Measurements from ENCODE around the gene DNAJB8.

Gene DNAJB8

DNA sequence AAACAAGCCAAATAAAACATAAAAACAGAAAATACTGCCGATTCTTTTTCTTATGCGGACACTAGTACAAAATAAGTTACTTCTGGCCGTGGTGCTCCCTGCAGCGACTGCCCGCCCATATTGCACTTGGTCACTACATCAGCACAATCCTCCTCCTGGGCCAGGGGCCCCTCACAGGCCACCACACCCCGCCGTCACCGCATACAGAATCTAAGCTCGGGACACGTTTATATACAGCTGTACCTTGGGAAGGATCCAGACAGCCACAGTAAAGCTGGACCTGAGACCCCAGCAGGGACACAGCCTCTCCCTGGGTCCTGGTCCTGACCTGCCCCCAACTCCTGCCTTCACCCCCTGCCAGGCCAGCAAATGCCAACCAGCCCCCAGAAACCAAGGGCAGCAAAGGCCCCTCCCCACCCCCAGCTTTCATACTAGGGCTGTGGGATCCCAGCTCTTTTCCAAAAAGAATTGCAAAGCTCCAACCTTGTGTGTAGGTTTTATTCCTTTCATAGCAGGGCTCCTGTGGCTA lies 12.9 kb upstream of the DNAJB8 start:
- H3K27me3 ChIP-seq (ENCODE audit: insufficient read depth, low read length, poor library complexity), result peaks cover 39% of the 10 kb centered on the region

DNA sequence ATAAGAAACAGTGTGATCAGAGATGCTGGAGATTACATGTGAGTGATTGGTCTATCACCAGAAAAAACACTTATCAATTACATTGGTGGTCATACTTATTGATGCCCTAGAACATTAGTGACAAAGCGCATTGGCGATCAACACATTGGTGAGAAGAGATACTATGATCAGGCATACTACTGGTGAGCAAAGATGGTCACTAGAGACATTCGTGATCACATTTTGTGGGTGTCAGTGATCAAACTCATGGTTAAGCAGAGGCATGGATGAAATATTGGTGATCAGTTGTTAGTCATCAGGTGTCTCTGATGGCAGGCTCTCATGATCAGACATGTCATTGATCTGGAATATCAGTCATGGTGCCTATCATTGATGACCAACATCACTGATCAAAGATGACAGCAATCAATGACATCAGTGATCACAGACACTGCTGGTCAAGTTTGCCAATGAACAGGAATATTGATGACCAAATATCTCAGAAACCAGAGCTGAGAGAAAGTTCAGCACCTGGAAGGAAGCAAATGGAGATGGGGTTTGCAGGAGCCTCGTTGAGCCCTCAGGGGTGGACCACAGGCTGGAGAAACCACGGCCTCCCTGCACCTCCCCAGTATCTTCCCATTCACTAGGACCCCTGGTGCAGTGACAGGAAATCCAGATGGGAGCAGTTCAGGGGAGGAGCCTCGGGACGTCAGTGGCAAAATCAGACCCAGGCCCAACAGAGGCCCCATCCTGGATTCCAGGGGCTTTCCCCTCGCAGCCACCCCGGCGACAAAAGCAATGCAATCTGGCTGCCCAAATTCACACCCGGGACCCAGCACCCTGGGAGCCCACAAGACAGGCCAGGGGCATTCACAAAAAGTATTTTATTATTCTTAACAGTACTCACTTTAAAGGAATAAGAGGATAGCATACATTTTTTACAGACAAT lies 12.2 kb upstream of the DNAJB8 start:
- no peak overlapping the region for H3K4me2 ChIP-seq (ENCODE audit: insufficient read depth, low read length)
- H3K27ac ChIP-seq (ENCODE audit: low read length), result no peak overlapping the region
- no peaks in the 10 kb centered on the region for H3K36me3 ChIP-seq (ENCODE audit: insufficient read depth, low read length)
- DNase-seq (no peak), ATAC-seq (ENCODE audit: insufficient read depth, low read depth) (no peak)
- H3K4me3 ChIP-seq (ENCODE audit: low read depth in 1 of 2, low read length in 2 of 2), result no peak overlapping the region
- H3K9me3 ChIP-seq (ENCODE audit: insufficient read depth, low read length, severe bottlenecking), result no peaks in the 10 kb centered on the region
- TF ChIP-seq, protein P1, sequence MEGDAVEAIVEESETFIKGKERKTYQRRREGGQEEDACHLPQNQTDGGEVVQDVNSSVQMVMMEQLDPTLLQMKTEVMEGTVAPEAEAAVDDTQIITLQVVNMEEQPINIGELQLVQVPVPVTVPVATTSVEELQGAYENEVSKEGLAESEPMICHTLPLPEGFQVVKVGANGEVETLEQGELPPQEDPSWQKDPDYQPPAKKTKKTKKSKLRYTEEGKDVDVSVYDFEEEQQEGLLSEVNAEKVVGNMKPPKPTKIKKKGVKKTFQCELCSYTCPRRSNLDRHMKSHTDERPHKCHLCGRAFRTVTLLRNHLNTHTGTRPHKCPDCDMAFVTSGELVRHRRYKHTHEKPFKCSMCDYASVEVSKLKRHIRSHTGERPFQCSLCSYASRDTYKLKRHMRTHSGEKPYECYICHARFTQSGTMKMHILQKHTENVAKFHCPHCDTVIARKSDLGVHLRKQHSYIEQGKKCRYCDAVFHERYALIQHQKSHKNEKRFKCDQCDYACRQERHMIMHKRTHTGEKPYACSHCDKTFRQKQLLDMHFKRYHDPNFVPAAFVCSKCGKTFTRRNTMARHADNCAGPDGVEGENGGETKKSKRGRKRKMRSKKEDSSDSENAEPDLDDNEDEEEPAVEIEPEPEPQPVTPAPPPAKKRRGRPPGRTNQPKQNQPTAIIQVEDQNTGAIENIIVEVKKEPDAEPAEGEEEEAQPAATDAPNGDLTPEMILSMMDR (IDR thresholded peaks at IDR 0.05; ENCODE audit: borderline replicate concordance, extremely low read depth, low read length, poor library complexity, severe bottlenecking), result no peak
- TF ChIP-seq EZH2 (IDR thresholded peaks at IDR 0.05; ENCODE audit: borderline replicate concordance, low read depth, low read length, severe bottlenecking), result no peak
- peaks cover 39% of the 10 kb centered on the region for H3K27me3 ChIP-seq (ENCODE audit: insufficient read depth, low read length, poor library complexity)
- no peaks in the 10 kb centered on the region for H3K79me2 ChIP-seq (ENCODE audit: insufficient read depth, low read length)
- no peak overlapping the region for H2AFZ ChIP-seq (ENCODE audit: low read depth, low read length)
- peaks cover 4% of the 10 kb centered on the region; the same call in 1 of the 2 replicates for H4K20me1 ChIP-seq (ENCODE audit: insufficient read depth, low read length)
- H3K9ac ChIP-seq (ENCODE audit: low read depth, low read length), result no peak overlapping the region
- no peaks in the 10 kb centered on the region for H3K4me1 ChIP-seq (ENCODE audit: insufficient read depth, low read length)

More for the DNA sequence above, 12.9 kb upstream of the DNAJB8 start:
- no peak overlapping the region for H3K4me3 ChIP-seq (ENCODE audit: low read depth in 1 of 2, low read length in 2 of 2)
- TF ChIP-seq, protein P1 (IDR thresholded peaks at IDR 0.05; ENCODE audit: borderline replicate concordance, extremely low read depth, low read length, poor library complexity, severe bottlenecking), result no peak
- H3K9ac ChIP-seq (ENCODE audit: low read depth, low read length), result no peak overlapping the region
- no peak for ATAC-seq (ENCODE audit: insufficient read depth, low read depth)
- no peak overlapping the region for H2AFZ ChIP-seq (ENCODE audit: low read depth, low read length)
- no peak overlapping the region for H3K4me2 ChIP-seq (ENCODE audit: insufficient read depth, low read length)
- no peak overlapping the region for H3K27ac ChIP-seq (ENCODE audit: low read length)
- H3K9me3 ChIP-seq (ENCODE audit: insufficient read depth, low read length, severe bottlenecking), result no peaks in the 10 kb centered on the region
- H3K36me3 ChIP-seq (ENCODE audit: insufficient read depth, low read length), result no peaks in the 10 kb centered on the region
- H4K20me1 ChIP-seq (ENCODE audit: insufficient read depth, low read length), result peaks cover 4% of the 10 kb centered on the region; the same call in 1 of the 2 replicates
- H3K79me2 ChIP-seq (ENCODE audit: insufficient read depth, low read length), result no peaks in the 10 kb centered on the region
- no peak for DNase-seq
- no peaks in the 10 kb centered on the region for H3K4me1 ChIP-seq (ENCODE audit: insufficient read depth, low read length)

DNA sequence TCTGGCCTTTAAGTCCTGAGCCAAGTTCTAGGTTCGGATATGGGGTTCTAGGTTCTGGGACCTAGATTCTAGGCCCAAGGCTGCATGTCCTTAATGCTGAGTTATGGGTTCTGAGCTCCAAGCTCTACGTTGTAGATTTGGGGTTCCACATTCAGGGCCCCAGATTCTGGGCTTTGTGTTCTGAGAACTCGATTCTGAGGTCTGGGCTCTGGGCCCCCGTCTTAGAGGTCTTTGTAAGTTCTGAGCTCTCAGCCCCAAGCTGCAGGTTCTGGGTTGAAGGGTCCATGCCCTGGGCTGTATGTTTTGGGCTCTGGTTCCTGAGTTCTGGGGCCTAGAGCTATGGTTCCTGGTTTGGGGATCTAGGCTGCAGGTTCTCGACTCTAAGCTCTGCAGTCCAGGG lies 10.0 kb upstream of the DNAJB8 start:
- Histone ChIP-seq H4K20me1 (ENCODE audit: insufficient read depth, low read length) (0 out of 2 replicates have a peak, but pooled peaks cover 4% of the 10 kb centered on the region), H3K9ac (ENCODE audit: low read depth, low read length) (no peak overlapping the region), H3K27me3 (ENCODE audit: insufficient read depth, low read length, poor library complexity) (peaks cover 21% of the 10 kb centered on the region), H3K9me3 (ENCODE audit: insufficient read depth, low read length, severe bottlenecking) (no peaks in the 10 kb centered on the region), H3K4me1 (ENCODE audit: insufficient read depth, low read length) (no peaks in the 10 kb centered on the region), H2AFZ (ENCODE audit: low read depth, low read length) (no peak overlapping the region), H3K4me2 (ENCODE audit: insufficient read depth, low read length) (no peak overlapping the region), H3K27ac (ENCODE audit: low read length) (no peak overlapping the region), H3K36me3 (ENCODE audit: insufficient read depth, low read length) (no peaks in the 10 kb centered on the region), H3K79me2 (ENCODE audit: insufficient read depth, low read length) (no peaks in the 10 kb centered on the region), H3K4me3 (ENCODE audit: low read depth in 1 of 2, low read length in 2 of 2) (no peak overlapping the region)
- no peak for TF ChIP-seq EZH2 (IDR thresholded peaks at IDR 0.05; ENCODE audit: borderline replicate concordance, low read depth, low read length, severe bottlenecking)
- TF ChIP-seq, protein P1 (IDR thresholded peaks at IDR 0.05; ENCODE audit: borderline replicate concordance, extremely low read depth, low read length, poor library complexity, severe bottlenecking), result no peak
- DNase-seq, result no peak
- no peak for ATAC-seq (ENCODE audit: insufficient read depth, low read depth)

Measured in DND-41 (cell line).